GM18502 (cell line): Measurements from ENCODE around the gene SSU72.
"Not testable (repeated sequence)": the region's sequence is repeated elsewhere in the genome, so short reads cannot be mapped to it uniquely, and the experiment has no call there.

Experiments used
- ATAC-seq: cut with Tn5 transposase; IDR thresholded peaks from one replicate; pipeline ENCODE4 v1.9.1; 2021; ENCODE audit warnings: mild to moderate bottlenecking; ENCODE audit not compliant: unreplicated experiment, poor library complexity

SSU72 gene

GRCh38 chr1:1533894-1534291, 40.8 kb downstream of the SSU72 start:
- not testable (repeated sequence) for ATAC-seq

GRCh38 chr1:1533176-1533893, 41.3 kb downstream of the SSU72 start:
- ATAC-seq, result not testable (repeated sequence)

GRCh38 chr1:1531947-1532346, 42.7 kb downstream of the SSU72 start:
- ATAC-seq, result no peak

GRCh38 chr1:1529936-1530335, 44.7 kb downstream of the SSU72 start:
- ATAC-seq, result no peak

GRCh38 chr1:1529321-1529720, 45.3 kb downstream of the SSU72 start:
- ATAC-seq, result no peak

GRCh38 chr1:1528301-1529267, 46.1 kb downstream of the SSU72 start:
- no peak for ATAC-seq

- ATAC-seq, result no peak
Measured at GRCh38 chr1:1527092-1527816, 47.4 kb downstream of the SSU72 start.

- not testable (repeated sequence) for ATAC-seq
Measured at GRCh38 chr1:1526476-1526875, 48.2 kb downstream of the SSU72 start.

- not testable (repeated sequence) for ATAC-seq
Measured at GRCh38 chr1:1524750-1525383, 49.8 kb downstream of the SSU72 start.

GRCh38 chr1:1523651-1524050, 51.0 kb downstream of the SSU72 start:
- not testable (repeated sequence) for ATAC-seq

- ATAC-seq, result not testable (repeated sequence)
Measured at GRCh38 chr1:1523226-1523625, 51.4 kb downstream of the SSU72 start.

GRCh38 chr1:1522536-1522935, 52.1 kb downstream of the SSU72 start:
- ATAC-seq, result not testable (repeated sequence)

GRCh38 chr1:1521331-1521730, 53.3 kb downstream of the SSU72 start:
- ATAC-seq, result no peak

GRCh38 chr1:1519805-1520505, 54.7 kb downstream of the SSU72 start:
- ATAC-seq, result not testable (repeated sequence)

- not testable (repeated sequence) for ATAC-seq
Measured at GRCh38 chr1:1518621-1519007, 56.0 kb downstream of the SSU72 start.

- no peak for ATAC-seq
Measured at GRCh38 chr1:1517973-1518620, 56.6 kb downstream of the SSU72 start.

- ATAC-seq, result not testable (repeated sequence)
Measured at GRCh38 chr1:1516923-1517322, 57.7 kb downstream of the SSU72 start.

GRCh38 chr1:1514376-1514775, 60.3 kb downstream of the SSU72 start:
- not testable (repeated sequence) for ATAC-seq

- ATAC-seq, result not testable (repeated sequence)
Measured at GRCh38 chr1:1513675-1514074, 61.0 kb downstream of the SSU72 start.
